IMR-90 (cell line): ENCODE measurements around the gene GPX6. TPM values are rescaled to one million over a fixed set of nuclear protein-coding genes. Genes with fewer than 3 reads are reported as not detected.

ENCODE experiments used
- ATAC-seq: fragments of 200-7000 bp; cut with Tn5 transposase; 2 replicates; pipeline ENCODE4 v1.9.1; 2020; ENCODE audit warnings: low read depth, mild to moderate bottlenecking, moderate library complexity
- BruUV-seq: library from RNA; stranded (reverse); fragments of 400-500 nt; replicated peaks from 2 replicates; lab custom pipeline; 2021; lab: Mats Ljungman, UMichigan
- CTCF ChIA-PET: fragments of 300-600 bp; formaldehyde crosslinking; extraction: SDS; loops from one replicate; lab custom pipeline; 2021; ENCODE audit warnings: antibody characterized with exemption; lab: Yijun Ruan, JAX
- POLR2A ChIA-PET: fragments of 300-600 bp; sonication (Branson Sonifier 250); formaldehyde crosslinking; loops from one replicate; lab custom pipeline; 2022; ENCODE audit warnings: antibody characterized with exemption; ENCODE audit not compliant: unreplicated experiment; lab: Charles Lee
- DNase-seq: peaks from one replicate; pipeline ENCODE4 v3.0.0; 2013
- H2AFZ ChIP-seq: replicated peaks from 2 replicates; pipeline ENCODE3; 2013; ENCODE audit warnings: low read length, mild to moderate bottlenecking; ENCODE audit not compliant: poor library complexity
- H2AK5ac ChIP-seq: 2 replicates; pipeline ENCODE4 v1.6.1; 2013; ENCODE audit warnings: low read depth, low read length, inconsistent platforms
- H2AK9ac ChIP-seq: replicated peaks from 2 replicates; pipeline ENCODE3; 2013; ENCODE audit warnings: mild to moderate bottlenecking, low read depth, low read length, moderate library complexity; ENCODE audit not compliant: poor library complexity
- H2BK120ac ChIP-seq: 2 replicates; pipeline ENCODE4 v1.6.1; 2013; ENCODE audit warnings: low read depth, low read length, inconsistent platforms
- H2BK15ac ChIP-seq: 3 replicates; pipeline ENCODE4 v1.6.1; 2013; ENCODE audit warnings: low read depth, low read length, inconsistent platforms
- H2BK20ac ChIP-seq: 2 replicates; pipeline ENCODE4 v1.6.1; 2013; ENCODE audit warnings: low read depth, mild to moderate bottlenecking, inconsistent platforms, low read length, moderate library complexity
- H2BK5ac ChIP-seq: 2 replicates; pipeline ENCODE4 v1.6.1; 2013; ENCODE audit warnings: mild to moderate bottlenecking, low read depth, low read length, inconsistent platforms; ENCODE audit not compliant: poor library complexity, severe bottlenecking
- H3K14ac ChIP-seq: replicated peaks from 2 replicates; pipeline ENCODE4 v1.6.1; 2013; ENCODE audit warnings: low read depth, low read length, inconsistent platforms
- H3K18ac ChIP-seq: 2 replicates; pipeline ENCODE4 v1.6.1; 2013; ENCODE audit warnings: low read depth, low read length, control low read depth
- H3K23ac ChIP-seq: 2 replicates; pipeline ENCODE4 v1.6.1; 2013; ENCODE audit warnings: low read depth, low read length, inconsistent platforms
- H3K27ac ChIP-seq: 2 replicates; pipeline ENCODE4 v1.5.1; 2013; ENCODE audit warnings: mild to moderate bottlenecking, control low read depth, low read length; ENCODE audit not compliant: insufficient read depth
- H3K27me3 ChIP-seq: 2 replicates; pipeline ENCODE4 v1.6.1; 2013; ENCODE audit warnings: low read length; ENCODE audit not compliant: control insufficient read depth, insufficient read depth
- H3K36me3 ChIP-seq: 2 replicates; pipeline ENCODE4 v1.6.1; 2013; ENCODE audit warnings: low read length, mixed read lengths; ENCODE audit not compliant: control insufficient read depth, insufficient read depth
- H3K4ac ChIP-seq: 2 replicates; pipeline ENCODE4 v1.6.1; 2013; ENCODE audit warnings: low read depth, low read length, inconsistent platforms
- H3K4me1 ChIP-seq: 2 replicates; pipeline ENCODE4 v1.6.1; 2013; ENCODE audit warnings: low read length, mixed read lengths; ENCODE audit not compliant: control insufficient read depth, insufficient read depth
- H3K4me2 ChIP-seq: 2 replicates; pipeline ENCODE4 v1.6.1; 2013; ENCODE audit warnings: low read depth, mild to moderate bottlenecking, control low read depth, low read length, moderate library complexity
- H3K4me3 ChIP-seq: 2 replicates; pipeline ENCODE4 v1.5.1; 2013; ENCODE audit warnings: low read depth, mild to moderate bottlenecking, control low read depth, low read length, moderate library complexity; ENCODE audit not compliant: insufficient read depth
- H3K56ac ChIP-seq: 2 replicates; pipeline ENCODE4 v1.6.1; 2013; ENCODE audit warnings: low read length, inconsistent platforms; ENCODE audit not compliant: insufficient read depth; ENCODE audit errors: extremely low read depth
- H3K79me1 ChIP-seq, 2 experiments: 2 replicates each; pipeline ENCODE4 v1.6.1; 2013; ENCODE audit warnings: low read length in 2 of 2, inconsistent platforms in 1 of 2, low read depth in 1 of 2
- H3K9ac ChIP-seq: 2 replicates; pipeline ENCODE4 v1.6.1; 2013; ENCODE audit warnings: low read depth, low read length, control low read depth
- H3K9me1 ChIP-seq: 2 replicates; pipeline ENCODE4 v1.6.1; 2013; ENCODE audit warnings: low read length, inconsistent platforms; ENCODE audit not compliant: insufficient read depth
- H3K9me3 ChIP-seq: 2 replicates; pipeline ENCODE4 v1.6.1; 2013; ENCODE audit warnings: low read length; ENCODE audit not compliant: control insufficient read depth, insufficient read depth
- H4K20me1 ChIP-seq: 2 replicates; pipeline ENCODE4 v1.6.1; 2013; ENCODE audit warnings: low read length, inconsistent platforms; ENCODE audit not compliant: insufficient read depth
- H4K5ac ChIP-seq: 2 replicates; pipeline ENCODE4 v1.6.1; 2013; ENCODE audit warnings: mild to moderate bottlenecking, low read depth, low read length, control low read depth
- H4K8ac ChIP-seq, 2 experiments: 2 replicates each; pipeline ENCODE4 v1.6.1; 2013; ENCODE audit warnings: low read depth in 2 of 2, low read length in 2 of 2, control low read depth in 1 of 2, inconsistent platforms in 1 of 2
- H4K91ac ChIP-seq: 2 replicates; pipeline ENCODE4 v1.6.1; 2013; ENCODE audit warnings: low read depth, low read length, inconsistent platforms; ENCODE audit not compliant: insufficient read depth
- ELK1 ChIP-seq: fragments of 150-350 bp; IDR thresholded peaks from 2 replicates; pipeline ENCODE4 v1.6.1; 2016; ENCODE audit warnings: low read depth, mild to moderate bottlenecking, low read length, moderate library complexity, borderline replicate concordance
- MAZ ChIP-seq: IDR thresholded peaks from 2 replicates; pipeline ENCODE4 v1.6.1; 2012; ENCODE audit warnings: low read depth, mild to moderate bottlenecking, low read length, improper control_type of control experiment, moderate library complexity, borderline replicate concordance
- MXI1 ChIP-seq: IDR thresholded peaks from 2 replicates; pipeline ENCODE4 v1.6.1; 2012; ENCODE audit warnings: low read depth, mild to moderate bottlenecking, low read length, moderate library complexity, borderline replicate concordance
- NFE2L2 ChIP-seq: fragments of 150-350 bp; IDR thresholded peaks from 2 replicates; pipeline ENCODE4 v1.6.1; 2016; ENCODE audit warnings: low read depth, mild to moderate bottlenecking, low read length
- POLR2A ChIP-seq: IDR thresholded peaks from 2 replicates; pipeline ENCODE4 v1.6.1; 2012; ENCODE audit warnings: mild to moderate bottlenecking, low read depth, low read length
- RAD21 ChIP-seq: IDR thresholded peaks from 2 replicates; pipeline ENCODE4 v1.6.1; 2012; ENCODE audit warnings: low read length, improper control_type of control experiment
- RCOR1 ChIP-seq: IDR thresholded peaks from 2 replicates; pipeline ENCODE4 v1.6.1; 2012; ENCODE audit warnings: mild to moderate bottlenecking, low read length, improper control_type of control experiment; ENCODE audit not compliant: insufficient replicate concordance
- SMC3 ChIP-seq: fragments of 150-350 bp; IDR thresholded peaks from 2 replicates; pipeline ENCODE4 v1.6.1; 2016; ENCODE audit warnings: low read depth, mild to moderate bottlenecking, antibody characterized with exemption, low read length, moderate library complexity
- USF2 ChIP-seq: fragments of 150-350 bp; IDR thresholded peaks from 2 replicates; pipeline ENCODE4 v1.6.1; 2017; ENCODE audit warnings: mild to moderate bottlenecking, antibody characterized with exemption, low read length, low read depth
- WGBS, 2 experiments: methylation state at CpG; one replicate each; pipeline versions ENCODE4 v1.1.5 to v1.1.7; 2013; ENCODE audit warnings: missing lambda C conversion rate in 2 of 2; ENCODE audit not compliant: insufficient read length in 1 of 2; ENCODE audit errors: extremely low coverage in 2 of 2; 5-methylcytosine and 5-hydroxymethylcytosine counted together
- dilution Hi-C: fragments of 300-500 bp; cut with HindIII; formaldehyde crosslinking; loops from one replicate; pipeline ENCODE4 v1.14.3; 2018; ENCODE audit warnings: low sequenced_read_pairs; ENCODE audit not compliant: unreplicated experiment
- in situ Hi-C: fragments of 300-500 bp; cut with MboI; formaldehyde crosslinking; loops from 3 replicates; pipeline ENCODE4 v1.14.3; 2019; ENCODE audit warnings: low sequenced_read_pairs, inconsistent platforms, mixed read lengths
- intact Hi-C: fragments of 100-400 bp; cut with micrococcal nuclease; formaldehyde crosslinking; loops from 2 replicates; pipeline ENCODE4 v1.10.0; 2022
- polyA plus RNA-seq, 3 experiments: library from polyadenylated mRNA; depleted of rRNA; stranded (reverse); fragments of >200 nt; gene quantifications; 2 replicates each; pipeline ENCODE4 v1.2.3, GENCODE V29; 2012; ENCODE audit warnings: low replicate concordance in 1 of 3
- total RNA-seq: library from RNA; depleted of rRNA; stranded (reverse); fragments of >200 nt; gene quantifications from 2 replicates; pipeline ENCODE4 v1.2.3, GENCODE V29; 2012

GPX6 gene
- total and polyA plus RNA-seq, 2 of the 4 experiments (the other 2 are of a cell fraction), result not detected

DNA sequence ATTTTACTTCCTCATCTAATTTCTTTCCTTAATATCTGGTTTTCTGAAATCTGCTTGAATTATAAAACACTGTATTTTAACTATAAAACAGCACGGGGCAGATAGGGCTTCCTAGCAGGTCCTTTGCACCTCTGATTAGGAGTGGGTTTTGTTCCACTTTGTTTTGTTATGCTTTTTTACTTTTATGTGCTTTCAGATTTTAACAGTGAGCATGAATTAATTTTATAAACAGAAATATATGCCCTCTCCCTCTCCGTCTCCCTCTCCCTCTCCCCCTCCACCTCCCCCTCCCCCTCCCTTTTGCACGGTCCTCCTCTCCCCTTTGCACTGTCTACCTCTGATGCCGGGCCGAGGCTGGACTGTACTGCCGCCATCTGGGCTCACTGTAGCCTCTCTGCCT is 14.3 kb downstream of the GPX6 start:
- DNase-seq (no peak), ATAC-seq (no peak)
- Histone ChIP-seq H2AK9ac (no peak overlapping the region), H2AFZ (no peak overlapping the region), H4K5ac (no peak overlapping the region), H3K56ac (no peak overlapping the region), H3K4ac (no peak overlapping the region), H2BK5ac (no peak overlapping the region), H4K20me1 (no peaks in the 10 kb centered on the region), H3K9ac (no peak overlapping the region), H2BK20ac (no peak overlapping the region), H3K14ac (no peak overlapping the region), H2BK15ac (no peak overlapping the region), H3K23ac (no peak overlapping the region), H4K91ac (no peak overlapping the region), H2BK120ac (no peak overlapping the region), H3K9me1 (no peaks in the 10 kb centered on the region; the same call in 1 of the 2 replicates), H3K4me3 (no peak overlapping the region), H3K27ac (no peak overlapping the region), H3K4me1 (no peaks in the 10 kb centered on the region), H4K8ac (no peak overlapping the region), H3K79me1 (no peaks in the 10 kb centered on the region), H3K4me2 (no peak overlapping the region), H3K36me3 (no peaks in the 10 kb centered on the region), H2AK5ac (no peak overlapping the region), H3K18ac (no peak overlapping the region), H3K27me3 (no peaks in the 10 kb centered on the region), H3K9me3 (no peaks in the 10 kb centered on the region)
- WGBS, 2 experiments, result 80% methylated on average over 3 of the region's 6 CpGs; no CpG with 5 or more reads in 1 of the 2 experiments
- no peak for TF ChIP-seq NFE2L2
- TF ChIP-seq POLR2A, result no peak
- TF ChIP-seq RCOR1, result no peak
- no peak for TF ChIP-seq ELK1
- no peak for TF ChIP-seq SMC3
- TF ChIP-seq MXI1, result no peak
- TF ChIP-seq MAZ, result no peak
- no peak for TF ChIP-seq USF2
- no peak for TF ChIP-seq RAD21
- dilution Hi-C loops, result no loop called here
- in situ Hi-C loops, result no loop called here
- BruUV-seq, result no TSS peak
- CTCF ChIA-PET, result no interaction called here
- intact Hi-C loops, result no loop called here
- POLR2A ChIA-PET, result no interaction called here
